NCI-H1694 treated with DMSO at 0.1 percent for 48 hours (cell line): ENCODE data around the gene GHRH.

Source experiments
- DNase-seq: peaks from one replicate; lab custom pipeline; 2025; lab: John Stamatoyannopoulos, UW

The GHRH gene

GRCh38 chr20:37261714-37262113, at the start of gene GHRH:
Gene GHRH (minus strand): TSS chr20:37261814. CDS start chr20:37256889, 4,925 bp downstream.
- DNase-seq = no peak

GRCh38 chr20:37310951-37311350, 49.3 kb upstream of the GHRH start:
- no peak for DNase-seq

- no peak for DNase-seq
Measured at GRCh38 chr20:37309936-37310590, 48.4 kb upstream of the GHRH start.

- no peak for DNase-seq
Measured at GRCh38 chr20:37309290-37309689, 47.7 kb upstream of the GHRH start.

- DNase-seq = no peak
Measured at GRCh38 chr20:37308086-37309050, 46.8 kb upstream of the GHRH start.

- DNase-seq = no peak
Measured at GRCh38 chr20:37305839-37306238, 44.2 kb upstream of the GHRH start.

GRCh38 chr20:37305079-37305478, 43.5 kb upstream of the GHRH start:
- DNase-seq = no peak

GRCh38 chr20:37303637-37304036, 42.0 kb upstream of the GHRH start:
- DNase-seq = no peak

GRCh38 chr20:37302981-37303380, 41.4 kb upstream of the GHRH start:
- DNase-seq = no peak

GRCh38 chr20:37301558-37301957, 39.9 kb upstream of the GHRH start:
- no peak for DNase-seq

- DNase-seq = no peak
Measured at GRCh38 chr20:37301120-37301519, 39.5 kb upstream of the GHRH start.

- DNase-seq = no peak
Measured at GRCh38 chr20:37299718-37300528, 38.3 kb upstream of the GHRH start.

- no peak for DNase-seq
Measured at GRCh38 chr20:37298190-37298939, 36.8 kb upstream of the GHRH start.

- no peak for DNase-seq
Measured at GRCh38 chr20:37297066-37297736, 35.6 kb upstream of the GHRH start.

- no peak for DNase-seq
Measured at GRCh38 chr20:37296371-37296770, 34.8 kb upstream of the GHRH start.

GRCh38 chr20:37295595-37295994, 34.0 kb upstream of the GHRH start:
- no peak for DNase-seq

GRCh38 chr20:37295001-37295400, 33.4 kb upstream of the GHRH start:
- DNase-seq = no peak

GRCh38 chr20:37294262-37294981, 32.8 kb upstream of the GHRH start:
- DNase-seq = no peak

- DNase-seq = no peak
Measured at GRCh38 chr20:37293301-37293943, 31.8 kb upstream of the GHRH start.

GRCh38 chr20:37291724-37292126, 30.1 kb upstream of the GHRH start:
- no peak for DNase-seq
